PFSK-1 (cell line): Measurements from ENCODE around the gene RPL37.

Experiments
- FOXP2 ChIP-seq: optimal IDR thresholded peaks from 2 replicates; pipeline ENCODE3; 2011; ENCODE audit warnings: borderline replicate concordance, control low read depth, inconsistent platforms; ENCODE audit not compliant: insufficient read depth; ENCODE audit errors: extremely low read length, extremely low read depth
- POLR2AphosphoS5 ChIP-seq: IDR thresholded peaks from 2 replicates; pipeline ENCODE4 v1.6.1; 2012; ENCODE audit warnings: low read depth, mild to moderate bottlenecking, control low read depth, low read length, moderate library complexity
- SIN3A ChIP-seq: IDR thresholded peaks from 2 replicates; pipeline ENCODE4 v1.6.1; 2012; ENCODE audit warnings: mild to moderate bottlenecking, low read length, moderate library complexity, borderline replicate concordance; ENCODE audit not compliant: insufficient read depth
- TAF1 ChIP-seq: IDR thresholded peaks from 2 replicates; pipeline ENCODE4 v1.6.1; 2012; ENCODE audit warnings: low read length, control low read depth, borderline replicate concordance; ENCODE audit not compliant: insufficient read depth
- TF ChIP-seq, protein P1 (sequence below), 2 experiments: IDR thresholded peaks; 2 replicates each; pipeline versions ENCODE4 v1.6.1 to v1.8.0; 2011 to 2012; ENCODE audit warnings: low read depth in 2 of 2, low read length in 2 of 2, control low read depth in 1 of 2, inconsistent platforms in 1 of 2, mild to moderate bottlenecking in 1 of 2, moderate library complexity in 1 of 2; ENCODE audit not compliant: insufficient read depth in 1 of 2

RPL37 gene

DNA sequence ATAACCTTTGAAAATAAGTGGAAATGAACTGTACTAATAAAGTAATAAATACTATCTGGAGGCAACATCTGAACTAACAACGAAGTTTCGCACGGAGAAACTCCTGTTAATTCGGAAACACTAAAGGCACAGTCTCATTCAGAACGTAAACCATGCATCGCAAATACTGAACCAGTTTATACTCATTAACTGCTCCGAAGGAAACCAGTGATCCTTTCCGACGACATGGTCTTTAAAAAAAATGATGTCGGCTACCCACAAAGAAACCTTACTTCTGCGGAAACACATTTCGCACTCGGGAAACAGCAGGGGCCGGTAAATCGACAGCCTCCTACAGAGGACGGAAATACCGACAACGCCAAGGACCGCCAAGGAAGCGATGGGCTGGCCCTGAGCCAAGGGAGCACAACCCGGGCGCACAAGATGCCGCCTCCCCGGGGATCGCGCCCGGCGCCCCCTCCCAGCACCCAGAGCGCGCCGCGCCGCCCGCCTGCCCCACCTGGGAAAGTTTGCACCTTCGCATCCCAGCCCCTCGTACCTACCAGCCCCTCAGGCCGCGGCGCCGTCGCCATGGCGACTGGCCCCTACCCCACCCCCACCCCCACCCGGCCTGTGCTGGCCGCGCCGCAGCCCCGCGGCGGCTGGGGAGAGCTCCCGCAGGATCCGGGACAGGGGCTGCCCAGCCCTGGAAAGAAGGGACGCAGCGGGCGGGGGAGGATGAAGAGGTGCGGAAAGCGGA, 37.6 kb downstream of the RPL37 start:
- TF ChIP-seq FOXP2, result peak; percentile 56
- no peak for TF ChIP-seq SIN3A
- TF ChIP-seq, protein P1, sequence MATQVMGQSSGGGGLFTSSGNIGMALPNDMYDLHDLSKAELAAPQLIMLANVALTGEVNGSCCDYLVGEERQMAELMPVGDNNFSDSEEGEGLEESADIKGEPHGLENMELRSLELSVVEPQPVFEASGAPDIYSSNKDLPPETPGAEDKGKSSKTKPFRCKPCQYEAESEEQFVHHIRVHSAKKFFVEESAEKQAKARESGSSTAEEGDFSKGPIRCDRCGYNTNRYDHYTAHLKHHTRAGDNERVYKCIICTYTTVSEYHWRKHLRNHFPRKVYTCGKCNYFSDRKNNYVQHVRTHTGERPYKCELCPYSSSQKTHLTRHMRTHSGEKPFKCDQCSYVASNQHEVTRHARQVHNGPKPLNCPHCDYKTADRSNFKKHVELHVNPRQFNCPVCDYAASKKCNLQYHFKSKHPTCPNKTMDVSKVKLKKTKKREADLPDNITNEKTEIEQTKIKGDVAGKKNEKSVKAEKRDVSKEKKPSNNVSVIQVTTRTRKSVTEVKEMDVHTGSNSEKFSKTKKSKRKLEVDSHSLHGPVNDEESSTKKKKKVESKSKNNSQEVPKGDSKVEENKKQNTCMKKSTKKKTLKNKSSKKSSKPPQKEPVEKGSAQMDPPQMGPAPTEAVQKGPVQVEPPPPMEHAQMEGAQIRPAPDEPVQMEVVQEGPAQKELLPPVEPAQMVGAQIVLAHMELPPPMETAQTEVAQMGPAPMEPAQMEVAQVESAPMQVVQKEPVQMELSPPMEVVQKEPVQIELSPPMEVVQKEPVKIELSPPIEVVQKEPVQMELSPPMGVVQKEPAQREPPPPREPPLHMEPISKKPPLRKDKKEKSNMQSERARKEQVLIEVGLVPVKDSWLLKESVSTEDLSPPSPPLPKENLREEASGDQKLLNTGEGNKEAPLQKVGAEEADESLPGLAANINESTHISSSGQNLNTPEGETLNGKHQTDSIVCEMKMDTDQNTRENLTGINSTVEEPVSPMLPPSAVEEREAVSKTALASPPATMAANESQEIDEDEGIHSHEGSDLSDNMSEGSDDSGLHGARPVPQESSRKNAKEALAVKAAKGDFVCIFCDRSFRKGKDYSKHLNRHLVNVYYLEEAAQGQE (IDR thresholded peaks at IDR 0.05; ENCODE audit: insufficient read depth in 1 of 2, low read depth in 2 of 2, low read length in 2 of 2), result 0 out of 4 replicates have a peak, but pooled peaks of 1 of the 2 experiments have one; percentile 18

DNA sequence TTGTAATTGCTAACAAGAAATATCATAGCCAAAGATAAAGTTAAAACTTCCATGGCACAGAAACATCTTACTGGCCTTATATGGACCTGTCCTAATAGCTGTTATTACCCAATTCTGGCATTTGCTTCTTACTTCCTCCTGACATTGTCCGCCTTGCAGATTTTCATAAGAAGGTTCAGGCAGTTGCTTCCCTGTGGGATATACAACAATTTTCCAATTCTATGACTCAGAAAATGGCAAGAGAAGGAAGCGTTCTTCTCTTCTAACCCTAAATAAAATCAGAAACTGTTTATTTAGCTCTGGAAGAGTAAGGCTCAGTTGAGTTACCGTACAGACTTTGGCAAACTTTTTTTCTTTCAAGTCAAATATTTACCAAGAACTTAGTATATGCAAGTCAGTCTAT, 38.5 kb downstream of the RPL37 start:
- TF ChIP-seq TAF1, result no peak
- TF ChIP-seq, protein P1 (IDR thresholded peaks at IDR 0.05; ENCODE audit: insufficient read depth in 1 of 2, low read depth in 2 of 2, low read length in 2 of 2), result no peak
- TF ChIP-seq SIN3A, result no peak
- TF ChIP-seq FOXP2, result no peak
- no peak for TF ChIP-seq POLR2AphosphoS5

DNA sequence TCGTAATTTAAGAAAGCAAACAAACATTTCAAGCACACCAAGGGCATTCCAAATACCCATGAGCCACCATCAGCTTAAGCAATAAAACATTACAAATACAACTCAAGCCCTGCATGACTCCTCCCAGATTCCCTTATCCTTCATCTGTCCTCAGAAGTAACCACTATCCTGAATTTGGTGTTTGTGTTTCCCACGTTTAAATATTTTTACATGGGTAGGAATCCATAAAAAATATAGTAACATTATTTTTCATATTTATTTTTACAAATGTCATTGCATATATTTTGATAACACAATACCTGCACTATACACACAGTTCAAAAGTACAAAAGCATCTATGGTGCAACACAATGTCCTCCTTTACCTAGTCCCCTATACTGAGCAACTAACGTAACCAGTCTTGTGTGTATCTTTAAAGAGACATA, 43.3 kb downstream of the RPL37 start:
- no peak for TF ChIP-seq SIN3A
- no peak for TF ChIP-seq FOXP2
- TF ChIP-seq, protein P1 (IDR thresholded peaks at IDR 0.05; ENCODE audit: insufficient read depth in 1 of 2, low read depth in 2 of 2, low read length in 2 of 2), result no peak
- no peak for TF ChIP-seq TAF1
- TF ChIP-seq POLR2AphosphoS5, result no peak

DNA sequence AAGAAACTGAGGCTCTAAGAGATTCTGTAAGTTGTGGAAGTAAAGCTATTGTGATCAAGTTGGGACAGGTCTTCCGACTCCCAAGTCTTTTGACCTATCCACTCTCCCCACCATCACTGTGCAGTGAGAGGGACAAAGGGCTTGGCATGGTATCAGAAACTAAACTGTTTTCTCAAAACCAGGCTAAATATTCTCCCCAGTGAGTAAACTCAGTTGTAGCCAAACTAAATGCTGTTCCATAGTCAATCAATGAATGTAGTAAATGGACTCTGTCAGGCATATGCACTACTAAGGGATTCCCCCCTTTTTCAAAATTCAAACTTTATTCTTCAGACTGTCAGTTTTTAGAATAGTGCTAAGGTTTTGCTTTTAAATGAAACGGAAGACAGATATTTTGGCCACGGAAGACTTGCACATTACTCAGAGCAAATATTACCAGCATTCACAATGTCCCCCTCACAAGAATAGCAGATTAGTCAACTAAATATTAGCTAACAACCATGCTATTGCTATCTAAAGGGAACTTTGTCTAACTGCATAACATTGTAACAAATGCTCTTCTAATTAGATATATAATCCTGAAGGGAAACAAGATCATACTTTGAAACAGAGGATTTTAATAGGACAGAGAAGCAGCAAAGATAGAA, 44.0 kb downstream of the RPL37 start:
- TF ChIP-seq FOXP2 (no peak), POLR2AphosphoS5 (no peak), SIN3A (no peak), TAF1 (no peak)
- TF ChIP-seq, protein P1 (IDR thresholded peaks at IDR 0.05; ENCODE audit: insufficient read depth in 1 of 2, low read depth in 2 of 2, low read length in 2 of 2), result no peak

DNA sequence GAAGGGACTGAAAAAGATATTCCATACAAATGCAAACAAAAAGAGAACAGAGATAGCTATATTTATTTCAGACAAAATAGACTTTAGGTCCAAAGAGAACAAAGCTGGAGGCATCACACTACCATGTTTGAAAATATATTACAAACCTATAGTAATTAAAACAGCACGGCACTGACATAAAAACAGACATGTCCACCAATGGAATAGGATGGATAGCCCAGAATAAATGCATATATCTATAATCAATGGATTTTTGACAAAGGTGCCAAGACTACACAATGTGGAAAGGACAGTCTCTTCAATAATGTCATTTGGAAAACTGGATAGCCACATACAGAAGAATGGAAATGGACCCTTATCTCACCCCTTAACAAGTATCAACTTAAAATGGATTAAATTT, 47.0 kb downstream of the RPL37 start:
- TF ChIP-seq SIN3A (no peak), FOXP2 (no peak), TAF1 (no peak), POLR2AphosphoS5 (no peak)
- TF ChIP-seq, protein P1 (IDR thresholded peaks at IDR 0.05; ENCODE audit: insufficient read depth in 1 of 2, low read depth in 2 of 2, low read length in 2 of 2), result no peak
